ENCODE measurements around the gene OSBPL1A. TPM values are rescaled to one million over a fixed set of nuclear protein-coding genes. Genes with fewer than 3 reads are reported as not detected.

The OSBPL1A gene
- total and polyA plus RNA-seq, 2 of the 8 experiments (the other 6 are each of a cell fraction or from before 2014, with no cell fraction given) = 53.2 to 74.9 TPM

GRCh38 chr18:24436939-24437338 lies 39.3 kb upstream of the OSBPL1A start:
- H3K14ac ChIP-seq (ENCODE audit: insufficient read length) = no peak overlapping the region
- no peak overlapping the region for H2BK15ac ChIP-seq (ENCODE audit: low read length)
- H3K79me1 ChIP-seq (ENCODE audit: low read depth, low read length) = no peaks in the 10 kb centered on the region; the same call in 1 of the 2 replicates
- H2AK5ac ChIP-seq (ENCODE audit: low read depth, low read length) = no peak overlapping the region
- 91% methylated on average over 1 of the region's 1 CpG; no CpG with 5 or more reads in 1 of the 2 experiments for WGBS, 2 experiments (ENCODE audit: extremely low coverage in 1 of 2, insufficient coverage in 1 of 2, insufficient read length in 1 of 2, insufficient replicate concordance in 2 of 2, low coverage in 1 of 2, low lambda C conversion rate in 2 of 2, missing lambda C conversion rate in 1 of 2)
- FAIRE-seq (no peak), DNase-seq (ENCODE audit: low read depth in 1 of 2, low spot score in 2 of 2) (no peak)
- H3K23me2 ChIP-seq (ENCODE audit: low read depth, low read length) = 0 out of 2 replicates have a peak, but pooled peaks cover 2% of the 10 kb centered on the region
- no peak overlapping the region for H2BK12ac ChIP-seq (ENCODE audit: low read depth, low read length)
- H3K56ac ChIP-seq (replicated peaks; ENCODE audit: insufficient read length, low read depth, low read length) = no peak overlapping the region
- no peak overlapping the region for H2AFZ ChIP-seq (ENCODE audit: low read length)
- no peak for TF ChIP-seq SIX5 (IDR thresholded peaks at IDR 0.05; ENCODE audit: low read depth, low read length)
- H3K4me3 ChIP-seq (ENCODE audit: extremely low read depth in 1 of 4, insufficient read depth in 2 of 4, low read depth in 3 of 4, low read length in 4 of 4) = no peak overlapping the region
- H2BK20ac ChIP-seq (ENCODE audit: low read length) = no peak overlapping the region
- no peak overlapping the region for H2BK5ac ChIP-seq (ENCODE audit: low read depth, low read length)
- no peaks in the 10 kb centered on the region for H3K27me3 ChIP-seq (replicated peaks in 1 of 4; ENCODE audit: control insufficient read depth in 3 of 4, extremely low read depth in 1 of 4, insufficient read depth in 3 of 4, low read length in 3 of 4)
- H3K18ac ChIP-seq (ENCODE audit: extremely low read depth, low read length) = no peak overlapping the region
- H4K5ac ChIP-seq (ENCODE audit: insufficient read length, low read depth, low read length) = no peak overlapping the region
- no peak overlapping the region for H2BK120ac ChIP-seq (replicated peaks; ENCODE audit: low read depth, low read length)
- H4K91ac ChIP-seq (replicated peaks; ENCODE audit: insufficient read length, low read length) = no peak overlapping the region
- POLR2A ChIA-PET (ENCODE audit: partially characterized antibody) = interaction anchor here (1.1 to 2.7 kb wide), 3 partner anchors 8 to 12 kb away, joined by 3 to 16 read pairs (median 4); partner anchors contain the start of gene IMPACT
- H3K23ac ChIP-seq (ENCODE audit: insufficient read length) = no peak overlapping the region
- H4K8ac ChIP-seq (ENCODE audit: extremely low read depth, insufficient read depth, low read length) = no peak overlapping the region
- no peaks in the 10 kb centered on the region for H3K4me1 ChIP-seq (replicated peaks in 1 of 4; ENCODE audit: control insufficient read depth in 3 of 4, insufficient read depth in 4 of 4, low read length in 3 of 4)
- H3K4ac ChIP-seq (replicated peaks; ENCODE audit: insufficient read length, low read depth, low read length) = no peak overlapping the region
- CTCF ChIA-PET (ENCODE audit: partially characterized antibody) = interaction anchor here (0.9 to 1.7 kb wide), 5 partner anchors 10 to 77 kb away, joined by 3 to 5 read pairs (median 3); no protein-coding TSS in a partner anchor
- no peak overlapping the region for H3K9ac ChIP-seq (replicated peaks in 1 of 4; ENCODE audit: extremely low read depth in 1 of 4, low read depth in 3 of 4, low read length in 3 of 4)
- no peaks in the 10 kb centered on the region for H3K9me3 ChIP-seq (ENCODE audit: insufficient read depth in 2 of 2, low read depth in 1 of 2, low read length in 1 of 2)
- H3K36me3 ChIP-seq (ENCODE audit: control insufficient read depth in 2 of 4, insufficient read depth in 4 of 4, low read length in 3 of 4) = peaks cover 2 to 51% (median 22%) of the 10 kb centered on the region in 4 experiments; a peak in 5 of 8 replicates
- H3K79me2 ChIP-seq (ENCODE audit: control insufficient read depth in 1 of 2, insufficient read depth in 2 of 2, low read length in 2 of 2) = peaks cover 0 to 3% of the 10 kb centered on the region in 2 experiments; a peak in 1 of 4 replicates
- no peak overlapping the region for H3K4me2 ChIP-seq (ENCODE audit: insufficient read depth in 1 of 2, low read depth in 2 of 2, low read length in 2 of 2)
- H3K27ac ChIP-seq (ENCODE audit: low read depth, low read length) = no peak overlapping the region
- no peaks in the 10 kb centered on the region for H4K20me1 ChIP-seq (replicated peaks in 1 of 2; ENCODE audit: control insufficient read depth in 1 of 2, insufficient read depth in 2 of 2, low read length in 2 of 2)
